Ectodermal cell (in vitro differentiated cells): ENCODE results near the gene EDIL3.

ENCODE experiments used
- H3K27ac ChIP-seq: 2 replicates; pipeline ENCODE4 v1.7.0; 2013; ENCODE audit warnings: mild to moderate bottlenecking, low read depth, low read length; ENCODE audit not compliant: insufficient read depth, poor library complexity, severe bottlenecking
- H3K27me3 ChIP-seq: 2 replicates; pipeline ENCODE4 v1.7.0; 2013; ENCODE audit warnings: mild to moderate bottlenecking, low read length; ENCODE audit not compliant: insufficient read depth, control insufficient read depth, poor library complexity, severe bottlenecking
- H3K36me3 ChIP-seq: one replicate; pipeline ENCODE4 v1.7.0; 2013; ENCODE audit warnings: low read length; ENCODE audit not compliant: control insufficient read depth, insufficient read depth
- H3K4me1 ChIP-seq: one replicate; pipeline ENCODE4 v1.7.0; 2013; ENCODE audit warnings: low read length; ENCODE audit not compliant: control insufficient read depth, insufficient read depth
- H3K4me3 ChIP-seq: 2 replicates; pipeline ENCODE4 v1.7.0; 2013; ENCODE audit warnings: low read depth, low read length, control low read depth; ENCODE audit not compliant: insufficient read depth
- H3K9me3 ChIP-seq: 2 replicates; pipeline ENCODE4 v1.7.0; 2013; ENCODE audit warnings: mild to moderate bottlenecking, low read length, moderate library complexity; ENCODE audit not compliant: control insufficient read depth
- WGBS, 2 experiments: methylation state at CpG; one replicate each; pipeline ENCODE4 v1.1.7; 2013; ENCODE audit warnings: missing lambda C conversion rate in 2 of 2; 5-methylcytosine and 5-hydroxymethylcytosine counted together

The EDIL3 gene

GRCh38 chr5:84397385-84397784 is 12.7 kb upstream of the EDIL3 start:
- Histone ChIP-seq H3K36me3 (no peaks in the 10 kb centered on the region), H3K4me3 (no peak overlapping the region), H3K27ac (no peak overlapping the region), H3K27me3 (no peaks in the 10 kb centered on the region), H3K4me1 (no peaks in the 10 kb centered on the region), H3K9me3 (no peaks in the 10 kb centered on the region)
- 93 to 98% methylated on average over 1 of the region's 1 CpG for WGBS, 2 experiments

GRCh38 chr5:84393969-84394368 is 9.3 kb upstream of the EDIL3 start:
- Histone ChIP-seq H3K27me3 (no peaks in the 10 kb centered on the region), H3K4me3 (no peak overlapping the region), H3K4me1 (no peaks in the 10 kb centered on the region), H3K9me3 (no peaks in the 10 kb centered on the region), H3K36me3 (no peaks in the 10 kb centered on the region), H3K27ac (no peak overlapping the region)
- 91 to 94% methylated on average over 6 of the region's 6 CpGs for WGBS, 2 experiments

- Histone ChIP-seq H3K27me3 (no peaks in the 10 kb centered on the region), H3K4me1 (no peaks in the 10 kb centered on the region), H3K4me3 (no peak overlapping the region), H3K36me3 (no peaks in the 10 kb centered on the region), H3K9me3 (no peaks in the 10 kb centered on the region), H3K27ac (no peak overlapping the region)
- WGBS, 2 experiments = no CpG with 5 or more reads among the region's 2 CpGs
Measured at GRCh38 chr5:84392836-84393235, 8.2 kb upstream of the EDIL3 start.

- H3K27me3 ChIP-seq = peaks cover 53% of the 10 kb centered on the region
- 39 to 78% methylated on average over 1 to 2 of the region's 2 CpGs for WGBS, 2 experiments
- H3K36me3 ChIP-seq = no peaks in the 10 kb centered on the region
- peaks cover 4% of the 10 kb centered on the region for H3K4me1 ChIP-seq
- H3K9me3 ChIP-seq = no peaks in the 10 kb centered on the region
- no peak overlapping the region for H3K4me3 ChIP-seq
- no peak overlapping the region for H3K27ac ChIP-seq
Measured at GRCh38 chr5:84385705-84386104, 1.0 kb upstream of the EDIL3 start.

GRCh38 chr5:84383816-84384603 is 670 bp downstream of the EDIL3 start:
- no peaks in the 10 kb centered on the region for H3K9me3 ChIP-seq
- no peaks in the 10 kb centered on the region for H3K36me3 ChIP-seq
- no peak overlapping the region for H3K27ac ChIP-seq
- H3K4me3 ChIP-seq = peak overlapping the region; percentile 61
- H3K27me3 ChIP-seq = peaks cover 53% of the 10 kb centered on the region
- peaks cover 4% of the 10 kb centered on the region for H3K4me1 ChIP-seq
- 0% methylated on average over 73 of the region's 73 CpGs for WGBS, 2 experiments

- Histone ChIP-seq H3K4me1 (peaks cover 4% of the 10 kb centered on the region), H3K36me3 (no peaks in the 10 kb centered on the region), H3K4me3 (peak overlapping the region; percentile 61), H3K27ac (no peak overlapping the region), H3K9me3 (no peaks in the 10 kb centered on the region), H3K27me3 (peaks cover 53% of the 10 kb centered on the region)
- 0 to 1% methylated on average over 25 of the region's 26 CpGs for WGBS, 2 experiments
Measured at GRCh38 chr5:84383296-84383815, 1.3 kb downstream of the EDIL3 start.

GRCh38 chr5:84382363-84383295 is 2.1 kb downstream of the EDIL3 start:
- 0% methylated on average over 40 to 45 of the region's 45 CpGs for WGBS, 2 experiments
- peaks cover 53% of the 10 kb centered on the region for H3K27me3 ChIP-seq
- H3K27ac ChIP-seq = no peak overlapping the region

GRCh38 chr5:84381502-84382362 is 2.9 kb downstream of the EDIL3 start:
- Histone ChIP-seq H3K4me1 (peaks cover 4% of the 10 kb centered on the region), H3K36me3 (no peaks in the 10 kb centered on the region), H3K4me3 (peak overlapping the region; percentile 61), H3K27me3 (peaks cover 53% of the 10 kb centered on the region), H3K27ac (no peak overlapping the region), H3K9me3 (no peaks in the 10 kb centered on the region)
- WGBS, 2 experiments = 12 to 16% methylated on average over 10 to 12 of the region's 14 CpGs

More at GRCh38 chr5:84382363-84383295, 2.1 kb downstream of the EDIL3 start:
- Histone ChIP-seq H3K9me3 (no peaks in the 10 kb centered on the region), H3K4me1 (peaks cover 4% of the 10 kb centered on the region), H3K36me3 (no peaks in the 10 kb centered on the region), H3K4me3 (peak overlapping the region; percentile 61)

GRCh38 chr5:84379749-84380148 is 4.9 kb downstream of the EDIL3 start:
- Histone ChIP-seq H3K27me3 (peaks cover 36% of the 10 kb centered on the region), H3K27ac (no peak overlapping the region), H3K9me3 (no peaks in the 10 kb centered on the region), H3K4me1 (no peaks in the 10 kb centered on the region), H3K36me3 (no peaks in the 10 kb centered on the region), H3K4me3 (no peak overlapping the region)
- 83 to 90% methylated on average over 1 to 2 of the region's 2 CpGs for WGBS, 2 experiments
